ENCODE data around the gene ACHE. TPM values are rescaled to one million over a fixed set of nuclear protein-coding genes. Genes with fewer than 3 reads are reported as not detected.

Gene ACHE
- total and polyA plus RNA-seq, 3 donors from 2014 or later, result 5.1 to 10.5 (median 9.8) TPM

- intact Hi-C loops (cut with DNase I; ENCODE audit: low total_unique reads), result no loop called here
- WGBS, 2 donors, result 47 to 100% methylated on average over 8 to 43 of the region's 46 CpGs
- DNase-seq, result peak; percentile 87
- no peak for TF ChIP-seq POLR2A (IDR thresholded peaks at IDR 0.05)
- H3K36me3 ChIP-seq (ENCODE audit: low read depth, missing control alignments), result no peaks in the 10 kb centered on the region
- H3K27ac ChIP-seq, result peak overlapping the region; percentile 94 to 98
- H3K9me3 ChIP-seq, result no peaks in the 10 kb centered on the region
- H3K27me3 ChIP-seq, result no peaks in the 10 kb centered on the region
- H3K4me3 ChIP-seq, result peak overlapping the region in 1 of 2 donors; percentile 17
- peaks cover 25% of the 10 kb centered on the region for H3K4me1 ChIP-seq
These were observed 29.6 kb downstream of the ACHE start for GRCh38 chr7:100865938-100866728.

DNA sequence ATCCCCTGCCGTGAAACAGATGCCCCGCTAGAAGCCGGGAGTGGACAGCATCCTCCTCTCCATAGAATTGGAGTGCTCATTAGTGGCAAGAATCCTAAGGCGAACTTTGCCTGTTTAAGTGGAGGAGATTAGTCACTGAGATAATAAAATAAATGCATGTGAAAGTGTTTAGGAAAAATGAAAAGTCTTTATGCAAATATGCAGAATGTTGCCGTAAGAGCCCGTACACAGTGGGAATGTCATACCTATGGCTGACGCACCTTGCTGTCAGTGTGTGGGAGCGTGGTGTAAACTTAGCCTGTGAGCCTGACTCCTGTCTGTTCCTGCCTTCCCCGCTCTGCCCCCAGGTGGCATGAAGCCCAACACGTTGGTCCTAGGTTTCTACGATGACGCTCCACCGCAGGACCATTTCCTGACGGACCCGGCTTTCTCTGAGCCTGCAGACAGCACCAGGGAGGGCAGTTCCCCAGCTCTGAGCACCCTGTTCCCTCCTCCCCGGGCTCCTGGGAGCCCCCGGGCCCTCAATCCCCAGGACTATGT is 30.2 kb downstream of the ACHE start:
- no peak for TF ChIP-seq CTCF (IDR thresholded peaks at IDR 0.05)
- no peak for TF ChIP-seq POLR2A (IDR thresholded peaks at IDR 0.05)
- Histone ChIP-seq H3K27ac (peak overlapping the region; percentile 94 to 98), H3K4me3 (no peak overlapping the region), H3K9me3 (no peaks in the 10 kb centered on the region), H3K36me3 (ENCODE audit: low read depth, missing control alignments) (no peaks in the 10 kb centered on the region), H3K4me1 (peaks cover 25% of the 10 kb centered on the region), H3K27me3 (no peaks in the 10 kb centered on the region)
- DNase-seq, result no peak
- intact Hi-C loops (cut with DNase I; ENCODE audit: low total_unique reads), result no loop called here
- 78 to 81% methylated on average over 14 to 17 of the region's 17 CpGs for WGBS, 2 donors

- DNase-seq, result no peak
- intact Hi-C loops (cut with DNase I; ENCODE audit: low total_unique reads), result no loop called here
- TF ChIP-seq CTCF (IDR thresholded peaks at IDR 0.05) (no peak), POLR2A (IDR thresholded peaks at IDR 0.05) (no peak)
- Histone ChIP-seq H3K4me3 (no peak overlapping the region), H3K4me1 (peaks cover 25% of the 10 kb centered on the region), H3K27ac (no peak overlapping the region), H3K27me3 (no peaks in the 10 kb centered on the region), H3K9me3 (no peaks in the 10 kb centered on the region), H3K36me3 (ENCODE audit: low read depth, missing control alignments) (no peaks in the 10 kb centered on the region)
- 90 to 91% methylated on average over 12 of the region's 12 CpGs for WGBS, 2 donors
These were observed 31.3 kb downstream of the ACHE start for GRCh38 chr7:100864263-100864845.

DNA sequence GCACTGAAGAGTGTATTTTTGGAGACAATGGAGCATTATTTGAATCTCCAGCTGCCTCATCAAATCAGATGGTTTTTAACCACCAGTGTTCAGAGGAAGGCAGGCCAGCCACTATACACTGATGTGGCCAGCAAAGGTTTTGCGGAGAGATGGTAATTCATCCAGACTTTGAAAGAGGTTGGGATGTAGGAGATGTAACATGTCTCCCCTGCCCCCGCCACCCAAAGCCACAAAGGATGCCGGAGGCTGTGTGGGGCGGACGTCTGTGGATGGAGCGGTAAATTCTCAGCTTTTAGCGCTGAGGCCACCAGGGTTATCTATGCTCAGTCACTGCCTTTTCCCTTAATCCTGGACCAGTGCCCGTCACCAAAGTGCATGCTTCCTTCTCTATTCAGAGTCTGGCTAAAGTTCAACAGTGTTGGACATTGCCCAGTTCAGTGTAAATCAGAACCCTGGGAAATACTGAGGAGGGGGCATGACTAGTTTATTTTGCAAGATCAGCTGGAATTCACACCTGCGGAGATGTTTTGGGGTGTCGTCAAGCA is 32.2 kb downstream of the ACHE start:
- H3K9me3 ChIP-seq, result no peaks in the 10 kb centered on the region
- no peak for TF ChIP-seq CTCF (IDR thresholded peaks at IDR 0.05)
- no peak for TF ChIP-seq POLR2A (IDR thresholded peaks at IDR 0.05)
- intact Hi-C loops (cut with DNase I; ENCODE audit: low total_unique reads), result no loop called here
- WGBS, 2 donors, result 59 to 75% methylated on average over 10 of the region's 10 CpGs
- no peak for DNase-seq
- H3K36me3 ChIP-seq (ENCODE audit: low read depth, missing control alignments), result no peaks in the 10 kb centered on the region
- H3K4me3 ChIP-seq, result no peak overlapping the region
- H3K4me1 ChIP-seq, result peaks cover 19% of the 10 kb centered on the region
- no peaks in the 10 kb centered on the region for H3K27me3 ChIP-seq
- no peak overlapping the region for H3K27ac ChIP-seq

- TF ChIP-seq POLR2A (IDR thresholded peaks at IDR 0.05), result no peak
- no peak for TF ChIP-seq CTCF (IDR thresholded peaks at IDR 0.05)
- no peaks in the 10 kb centered on the region for H3K36me3 ChIP-seq (ENCODE audit: low read depth, missing control alignments)
- no peak for DNase-seq
- no peak overlapping the region for H3K4me3 ChIP-seq
- no peaks in the 10 kb centered on the region for H3K9me3 ChIP-seq
- WGBS, 2 donors, result 82 to 92% methylated on average over 6 to 14 of the region's 14 CpGs
- H3K27ac ChIP-seq, result no peak overlapping the region
- intact Hi-C loops (cut with DNase I; ENCODE audit: low total_unique reads), result no loop called here
- H3K4me1 ChIP-seq, result peaks cover 15% of the 10 kb centered on the region
- no peaks in the 10 kb centered on the region for H3K27me3 ChIP-seq
These were observed 34.1 kb downstream of the ACHE start for GRCh38 chr7:100861616-100861985.

Data from testis (tissue), 3 donors.